Neural progenitor cell (in vitro differentiated cells): Measurements from ENCODE around the gene ASH1L. TPM values are rescaled to one million over a fixed set of nuclear protein-coding genes. Genes with fewer than 3 reads are reported as not detected.
A peak's percentile ranks its signal among the peaks of the same experiment; 100 is the strongest.
"Not testable (repeated sequence)": the region's sequence is repeated elsewhere in the genome, so short reads cannot be mapped to it uniquely, and the experiment has no call there.

ENCODE experiments used
- DNase-seq: peaks from one replicate; pipeline ENCODE4 v3.0.0-alpha.2; 2016; ENCODE audit warnings: low spot score
- H2AFZ ChIP-seq: fragments of 200-600 bp; sonication (generic); replicated peaks from 2 replicates; pipeline ENCODE4 v1.6.1; 2016; ENCODE audit warnings: antibody characterized with exemption
- H3F3A ChIP-seq: fragments of 200-600 bp; sonication (generic); 2 replicates; pipeline ENCODE4 v1.6.1; 2016; ENCODE audit warnings: antibody characterized with exemption, low read depth
- H3K27ac ChIP-seq: fragments of 200-600 bp; sonication (generic); 2 replicates; pipeline ENCODE4 v1.5.1; 2016; ENCODE audit warnings: mild to moderate bottlenecking
- H3K27me3 ChIP-seq: fragments of 200-600 bp; sonication (generic); 2 replicates; pipeline ENCODE4 v1.6.1; 2016; ENCODE audit warnings: mild to moderate bottlenecking, moderate library complexity
- H3K36me3 ChIP-seq: fragments of 200-600 bp; sonication (generic); 2 replicates; pipeline ENCODE4 v1.5.1; 2016
- H3K4me1 ChIP-seq: fragments of 200-600 bp; sonication (generic); 2 replicates; pipeline ENCODE4 v1.6.1; 2016; ENCODE audit warnings: mixed run types
- H3K4me2 ChIP-seq: fragments of 200-600 bp; sonication (generic); 2 replicates; pipeline ENCODE4 v1.6.1; 2016
- H3K4me3 ChIP-seq: fragments of 200-600 bp; sonication (generic); 2 replicates; pipeline ENCODE4 v1.5.1; 2016
- H3K79me2 ChIP-seq: fragments of 200-600 bp; sonication (generic); 2 replicates; pipeline ENCODE4 v1.6.1; 2016; ENCODE audit warnings: low read depth
- H3K9ac ChIP-seq: fragments of 200-600 bp; sonication (generic); 2 replicates; pipeline ENCODE4 v1.6.1; 2016
- H3K9me3 ChIP-seq: fragments of 200-600 bp; sonication (generic); 2 replicates; pipeline ENCODE4 v1.5.1; 2016; ENCODE audit warnings: low read depth
- H4K20me1 ChIP-seq: fragments of 200-600 bp; sonication (generic); 2 replicates; pipeline ENCODE4 v1.6.1; 2016; ENCODE audit warnings: low read depth
- H3K27ac Mint-ChIP-seq: 3 replicates; pipeline ENCODE4 v1.8.0; 2021; ENCODE audit warnings: mixed read lengths
- H3K27me3 Mint-ChIP-seq: 2 replicates; pipeline ENCODE4 v1.8.0; 2022; ENCODE audit warnings: low read depth, mild to moderate bottlenecking, inconsistent platforms, moderate library complexity, mixed read lengths; ENCODE audit not compliant: insufficient read depth
- H3K36me3 Mint-ChIP-seq: 3 replicates; pipeline ENCODE4 v1.8.0; 2021; ENCODE audit warnings: mixed read lengths
- H3K4me1 Mint-ChIP-seq: 3 replicates; pipeline ENCODE4 v1.8.0; 2021; ENCODE audit warnings: mixed read lengths
- H3K4me3 Mint-ChIP-seq: 3 replicates; pipeline ENCODE4 v1.8.0; 2021; ENCODE audit warnings: mild to moderate bottlenecking, moderate library complexity, mixed read lengths
- H3K9me3 Mint-ChIP-seq: 3 replicates; pipeline ENCODE4 v1.8.0; 2020; ENCODE audit warnings: mixed read lengths
- CTCF ChIP-seq: fragments of 200-600 bp; sonication (generic); IDR thresholded peaks from 2 replicates; pipeline ENCODE4 v1.5.1; 2017; ENCODE audit warnings: antibody characterized with exemption, mild to moderate bottlenecking
- EZH2 ChIP-seq: fragments of 200-600 bp; sonication (generic); IDR thresholded peaks from 2 replicates; pipeline ENCODE4 v1.6.1; 2017; ENCODE audit warnings: antibody characterized with exemption, mild to moderate bottlenecking, moderate library complexity
- EZH2phosphoT487 ChIP-seq: fragments of 200-600 bp; sonication (generic); IDR thresholded peaks from 2 replicates; pipeline ENCODE4 v1.6.1; 2017; ENCODE audit warnings: antibody characterized with exemption
- total RNA-seq: library from RNA; depleted of rRNA; stranded (reverse); fragments of >200 nt; gene quantifications from 2 replicates; pipeline ENCODE4 v1.2.3, GENCODE V29; 2015; ENCODE audit warnings: low replicate concordance

The ASH1L gene
- total RNA-seq, 1 donor from 2014 or later, result 42.1 TPM

GRCh38 chr1:155295183-155295941 lies 267.2 kb downstream of the ASH1L start:
- H4K20me1 ChIP-seq, result no peaks in the 10 kb centered on the region
- TF ChIP-seq EZH2 (peak; percentile 56), EZH2phosphoT487 (no peak)
- no peaks in the 10 kb centered on the region for H3K9me3 ChIP-seq
- peaks cover 3% of the 10 kb centered on the region for H3F3A ChIP-seq
- peak overlapping the region; percentile 83 for H3K4me2 ChIP-seq
- H3K79me2 ChIP-seq, result no peaks in the 10 kb centered on the region
- H3K4me3 Mint-ChIP-seq, result no peak overlapping the region
- H2AFZ ChIP-seq, result peak overlapping the region; percentile 93
- peaks cover 51% of the 10 kb centered on the region for H3K27me3 ChIP-seq
- H3K4me3 ChIP-seq, result peak overlapping the region; percentile 47
- no peaks in the 10 kb centered on the region for H3K36me3 Mint-ChIP-seq
- peaks cover 5% of the 10 kb centered on the region for H3K9me3 Mint-ChIP-seq
- no peak overlapping the region for H3K27ac ChIP-seq
- no peak for DNase-seq
- H3K9ac ChIP-seq, result no peak overlapping the region
- H3K27ac Mint-ChIP-seq, result peak overlapping the region; percentile 50
- peaks cover 6% of the 10 kb centered on the region for H3K4me1 Mint-ChIP-seq
- H3K27me3 Mint-ChIP-seq, result peaks cover 25% of the 10 kb centered on the region
- H3K4me1 ChIP-seq, result no peaks in the 10 kb centered on the region
- no peaks in the 10 kb centered on the region for H3K36me3 ChIP-seq

- H3K9me3 Mint-ChIP-seq, result peaks cover 5% of the 10 kb centered on the region
- H3K27ac Mint-ChIP-seq, result no peak overlapping the region
- no peaks in the 10 kb centered on the region for H4K20me1 ChIP-seq
- H2AFZ ChIP-seq, result peak overlapping the region; percentile 93
- no peak overlapping the region for H3K27ac ChIP-seq
- peak overlapping the region; percentile 83 for H3K4me2 ChIP-seq
- H3K27me3 ChIP-seq, result peaks cover 51% of the 10 kb centered on the region
- peak overlapping the region; percentile 47 for H3K4me3 Mint-ChIP-seq
- H3F3A ChIP-seq, result peaks cover 3% of the 10 kb centered on the region
- H3K27me3 Mint-ChIP-seq, result peaks cover 25% of the 10 kb centered on the region
- DNase-seq, result peak; percentile 40
- H3K4me1 ChIP-seq, result no peaks in the 10 kb centered on the region
- H3K79me2 ChIP-seq, result no peaks in the 10 kb centered on the region
- H3K36me3 Mint-ChIP-seq, result no peaks in the 10 kb centered on the region
- peaks cover 6% of the 10 kb centered on the region for H3K4me1 Mint-ChIP-seq
- TF ChIP-seq CTCF (no peak), EZH2 (no peak), EZH2phosphoT487 (no peak)
- H3K9me3 ChIP-seq, result no peaks in the 10 kb centered on the region
- H3K4me3 ChIP-seq, result peak overlapping the region; percentile 47
- no peak overlapping the region for H3K9ac ChIP-seq
- H3K36me3 ChIP-seq, result no peaks in the 10 kb centered on the region
Measured at GRCh38 chr1:155294520-155295182, 268.0 kb downstream of the ASH1L start.

GRCh38 chr1:155293086-155293749 lies 269.4 kb downstream of the ASH1L start:
- DNase-seq, result no peak
- H3K9me3 ChIP-seq, result no peaks in the 10 kb centered on the region
- Mint-ChIP-seq H3K9me3 (peaks cover 5% of the 10 kb centered on the region), H3K36me3 (no peaks in the 10 kb centered on the region), H3K4me1 (peaks cover 6% of the 10 kb centered on the region), H3K27ac (no peak overlapping the region), H3K27me3 (peaks cover 26% of the 10 kb centered on the region), H3K4me3 (no peak overlapping the region)
- H3K4me2 ChIP-seq, result no peak overlapping the region
- no peaks in the 10 kb centered on the region for H3K4me1 ChIP-seq
- H3K27me3 ChIP-seq, result peaks cover 51% of the 10 kb centered on the region
- H3K4me3 ChIP-seq, result no peak overlapping the region
- TF ChIP-seq CTCF, result no peak
- no peak for TF ChIP-seq EZH2
- no peak for TF ChIP-seq EZH2phosphoT487
- no peak overlapping the region for H2AFZ ChIP-seq
- H3K9ac ChIP-seq, result no peak overlapping the region
- no peak overlapping the region for H3K27ac ChIP-seq
- no peaks in the 10 kb centered on the region for H3K36me3 ChIP-seq
- H3F3A ChIP-seq, result peaks cover 3% of the 10 kb centered on the region
- H4K20me1 ChIP-seq, result no peaks in the 10 kb centered on the region
- H3K79me2 ChIP-seq, result no peaks in the 10 kb centered on the region

- not testable (repeated sequence) for H3K27ac Mint-ChIP-seq, H3K27ac ChIP-seq, H3K79me2 ChIP-seq
Measured at GRCh38 chr1:155291006-155291405, 271.6 kb downstream of the ASH1L start.

More at GRCh38 chr1:155291006-155291405, 271.6 kb downstream of the ASH1L start:
- H3K9me3 Mint-ChIP-seq, H3K9me3 ChIP-seq, H3K4me3 Mint-ChIP-seq, H3K36me3 ChIP-seq, H2AFZ ChIP-seq, H3K9ac ChIP-seq, H3K4me1 Mint-ChIP-seq, H3F3A ChIP-seq, H3K4me2 ChIP-seq, H3K4me1 ChIP-seq, H3K4me3 ChIP-seq, H3K36me3 Mint-ChIP-seq, H4K20me1 ChIP-seq, DNase-seq: not testable (repeated sequence)
- peaks cover 14% of the 10 kb centered on the region for H3K27me3 Mint-ChIP-seq
- peaks cover 34% of the 10 kb centered on the region for H3K27me3 ChIP-seq
